RWPE1 (cell line): ENCODE measurements around the gene DMBX1.

Source experiments
- CTCF ChIA-PET: fragments of 350-600 bp; sonication (Branson Sonifier 250); formaldehyde crosslinking; extraction: SDS; loops from one replicate; lab custom pipeline; 2021; lab: Yijun Ruan, JAX
- POLR2A ChIA-PET: fragments of 400-600 bp; formaldehyde crosslinking; extraction: SDS; loops from one replicate; lab custom pipeline; 2020; ENCODE audit warnings: antibody characterized with exemption; ENCODE audit not compliant: low non-redundant PET; lab: Yijun Ruan, JAX
- DNase-seq: peaks from one replicate; pipeline ENCODE4 v3.0.0; 2012; ENCODE audit warnings: low spot score
- H3K27ac ChIP-seq: fragments of 450-650 bp; 2 replicates; pipeline ENCODE4 v1.5.1; 2017
- CTCF ChIP-seq: fragments of 450-650 bp; conservative IDR thresholded peaks from 2 replicates; pipeline ENCODE4 v1.5.1; 2017; ENCODE audit warnings: low read depth, mild to moderate bottlenecking

DMBX1 gene

GRCh38 chr1:46489638-46490405, at the start of gene DMBX1:
DMBX1 (plus strand) TSS chr1:46489836; CDS start chr1:46507011, 17,175 bp downstream.
- peak; percentile 84 for DNase-seq
- TF ChIP-seq CTCF: no peak
- ChIA-PET CTCF (interaction anchor here (0.8 to 1.2 kb wide), 2 partner anchors 29 to 235 kb away, joined by 3 read pairs; no protein-coding TSS in a partner anchor), POLR2A (no interaction called here)
- no peak within 1 kb of the TSS for H3K27ac ChIP-seq

GRCh38 chr1:46440478-46440877, 49.2 kb upstream of the DMBX1 start:
- no peak for TF ChIP-seq CTCF
- ChIA-PET POLR2A (no interaction called here), CTCF (interaction anchor here (0.6 kb wide), 2 partner anchors 108 to 216 kb away, joined by 3 to 4 read pairs; no protein-coding TSS in a partner anchor)

GRCh38 chr1:46442317-46443161, 47.1 kb upstream of the DMBX1 start:
- peak; percentile 57 for DNase-seq
- peak; percentile 73 for TF ChIP-seq CTCF
- ChIA-PET POLR2A (no interaction called here), CTCF (interaction anchor here (0.6 to 1.1 kb wide), 10 partner anchors 11 to 100 kb away, joined by 3 read pairs; no protein-coding TSS in a partner anchor)
- no peak overlapping the region for H3K27ac ChIP-seq

More at GRCh38 chr1:46440478-46440877, 49.2 kb upstream of the DMBX1 start:
- no peak overlapping the region for H3K27ac ChIP-seq
- DNase-seq: no peak

- ChIA-PET POLR2A (no interaction called here), CTCF (interaction anchor here (0.5 to 3.7 kb wide), 2 partner anchors 82 to 1388 kb away, joined by 6 to 23 read pairs; no protein-coding TSS in a partner anchor)
- no peak overlapping the region for H3K27ac ChIP-seq
- DNase-seq: no peak
- no peak for TF ChIP-seq CTCF
Measured at GRCh38 chr1:46444466-46444865, 45.2 kb upstream of the DMBX1 start.

GRCh38 chr1:46445773-46446256, 43.8 kb upstream of the DMBX1 start:
- H3K27ac ChIP-seq: no peak overlapping the region
- CTCF ChIA-PET: interaction anchor here (0.8 to 3.7 kb wide), 4 partner anchors 13 to 81 kb away, joined by 3 to 23 read pairs (median 4); no protein-coding TSS in a partner anchor
- TF ChIP-seq CTCF: no peak
- POLR2A ChIA-PET: no interaction called here
- no peak for DNase-seq
